Activated CD8-positive, alpha-beta memory T cell treated with anti-CD3 and anti-CD28 coated beads, Interleukin-2, amount 50 U/mL, for 48 hours (primary cell): ENCODE measurements around the gene ZMYND10.

Source experiments
- DNase-seq: peaks from one replicate; pipeline ENCODE4 v3.0.0-alpha.2; 2020

The ZMYND10 gene

DNA sequence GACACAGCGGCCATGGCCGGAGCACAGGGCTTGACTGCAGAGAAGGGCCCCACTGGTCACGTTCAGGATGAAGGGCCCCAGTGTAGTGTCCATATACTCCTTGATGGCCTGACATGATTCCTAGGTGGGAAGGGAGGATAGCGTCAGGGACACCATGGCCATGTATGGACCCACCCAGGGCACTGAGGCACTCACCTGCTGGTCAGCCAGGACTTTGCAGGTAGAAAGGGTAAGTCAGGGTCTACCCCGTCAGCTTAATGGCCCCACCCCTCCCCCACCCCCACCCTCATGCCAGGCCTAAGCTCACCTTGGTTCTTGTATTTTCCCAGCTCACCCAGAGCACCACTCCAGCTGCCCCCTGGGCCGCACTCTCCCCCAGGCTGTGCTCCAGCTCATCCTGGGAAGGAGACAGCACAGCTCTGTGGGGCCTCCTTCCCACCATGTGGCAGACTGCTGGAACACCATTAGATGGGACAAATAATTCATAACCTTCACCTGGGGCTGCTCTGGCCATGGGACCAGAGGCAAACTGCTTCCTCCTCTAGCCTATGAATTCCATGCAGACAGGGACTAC, 44.8 kb downstream of the ZMYND10 start:
- no peak for DNase-seq

GRCh38 chr3:50299929-50300680, 45.4 kb downstream of the ZMYND10 start:
- no peak for DNase-seq

GRCh38 chr3:50299638-50299928, 45.9 kb downstream of the ZMYND10 start:
- no peak for DNase-seq

- peak; percentile 98 for DNase-seq
Measured at GRCh38 chr3:50298836-50299637, 46.5 kb downstream of the ZMYND10 start, which contains the start of the genes HYAL3 and NAA80. Gene HYAL3, minus strand, starts transcription at chr3:50299405. Its CDS starts 3,803 bp downstream, at chr3:50295602. Gene NAA80, minus strand, starts transcription at chr3:50299405. Its CDS starts 1,942 bp downstream, at chr3:50297463.

DNA sequence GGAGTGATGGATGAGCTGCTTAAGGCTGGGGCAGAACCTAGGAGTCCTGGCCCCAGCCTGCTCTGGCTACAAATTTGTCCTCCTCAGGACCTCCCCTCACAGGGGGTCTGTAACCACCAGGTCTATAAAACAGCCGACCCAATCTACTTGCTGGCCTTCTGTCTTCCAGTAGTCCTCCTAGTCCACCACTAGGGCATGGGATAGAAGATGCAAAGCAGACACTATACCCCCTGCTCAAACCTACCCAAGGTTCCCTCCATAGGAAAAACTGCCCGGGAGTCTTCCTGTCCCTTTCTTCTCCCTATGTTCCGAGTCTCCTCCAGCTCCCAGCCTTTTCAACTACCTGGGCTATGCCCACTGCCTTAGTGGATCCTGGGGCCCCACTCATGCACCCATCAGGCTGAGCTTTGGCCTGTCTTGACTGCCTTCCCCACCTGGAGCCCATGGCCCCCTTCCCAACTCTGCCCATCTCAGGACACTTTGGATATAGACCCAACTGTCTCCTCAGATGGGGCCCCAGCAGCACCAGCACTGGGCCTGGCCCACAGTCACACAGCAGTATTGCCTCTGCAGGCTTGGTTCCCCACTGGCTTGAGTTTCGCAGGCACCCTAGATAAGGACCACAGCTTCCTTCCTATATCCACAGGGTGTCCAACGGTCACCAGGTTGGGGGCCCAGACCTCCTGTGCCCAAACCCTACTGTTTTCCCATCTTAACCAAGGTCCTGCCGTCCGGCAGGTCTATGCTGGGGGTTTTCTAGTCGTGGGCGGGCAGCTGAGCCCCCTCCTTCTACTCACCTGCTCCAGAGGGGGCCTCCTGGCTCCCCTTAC, 47.4 kb downstream of the ZMYND10 start:
- DNase-seq: no peak

GRCh38 chr3:50297384-50297775, 48.2 kb downstream of the ZMYND10 start:
- DNase-seq: no peak

DNA sequence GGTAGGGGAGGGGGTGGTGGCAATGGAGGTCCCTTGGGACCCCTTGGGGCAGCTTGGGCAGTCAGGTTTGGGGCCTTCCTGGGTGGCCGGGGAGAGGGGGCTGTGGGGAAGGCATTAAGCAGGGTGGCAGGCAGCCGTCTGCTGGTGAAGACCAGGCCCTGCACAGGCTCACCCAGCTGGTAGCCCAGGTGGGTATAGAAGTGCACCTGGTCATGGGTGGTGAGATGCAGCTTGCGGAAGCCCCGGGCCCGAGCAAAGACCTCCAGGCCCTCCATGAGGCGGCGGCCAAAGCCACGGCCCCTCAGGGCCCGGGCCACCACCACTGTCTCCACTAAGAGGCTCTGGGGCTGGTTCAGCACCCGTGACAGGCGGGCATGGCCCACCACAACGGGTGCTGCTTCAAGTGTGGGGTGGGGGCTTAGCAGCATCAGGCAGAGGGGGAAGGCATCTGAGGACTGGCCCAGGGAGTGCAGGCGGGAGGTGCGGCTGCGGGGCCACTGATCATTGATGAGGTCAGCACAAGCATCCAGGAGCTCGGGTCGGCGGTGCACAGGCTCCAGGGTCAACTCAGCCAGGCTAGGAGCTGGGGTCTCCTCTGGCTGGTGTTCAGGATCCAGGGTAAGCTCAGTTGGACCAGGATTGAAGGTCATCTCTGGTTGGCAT, 48.7 kb downstream of the ZMYND10 start:
- no peak for DNase-seq

- DNase-seq: no peak
Measured at GRCh38 chr3:50295553-50296431, 49.7 kb downstream of the ZMYND10 start.

- DNase-seq: no peak
Measured at GRCh38 chr3:50294492-50295403, 50.8 kb downstream of the ZMYND10 start.

GRCh38 chr3:50294089-50294488, 51.4 kb downstream of the ZMYND10 start:
- DNase-seq: no peak

GRCh38 chr3:50293079-50293801, 52.3 kb downstream of the ZMYND10 start:
- DNase-seq: no peak

DNA sequence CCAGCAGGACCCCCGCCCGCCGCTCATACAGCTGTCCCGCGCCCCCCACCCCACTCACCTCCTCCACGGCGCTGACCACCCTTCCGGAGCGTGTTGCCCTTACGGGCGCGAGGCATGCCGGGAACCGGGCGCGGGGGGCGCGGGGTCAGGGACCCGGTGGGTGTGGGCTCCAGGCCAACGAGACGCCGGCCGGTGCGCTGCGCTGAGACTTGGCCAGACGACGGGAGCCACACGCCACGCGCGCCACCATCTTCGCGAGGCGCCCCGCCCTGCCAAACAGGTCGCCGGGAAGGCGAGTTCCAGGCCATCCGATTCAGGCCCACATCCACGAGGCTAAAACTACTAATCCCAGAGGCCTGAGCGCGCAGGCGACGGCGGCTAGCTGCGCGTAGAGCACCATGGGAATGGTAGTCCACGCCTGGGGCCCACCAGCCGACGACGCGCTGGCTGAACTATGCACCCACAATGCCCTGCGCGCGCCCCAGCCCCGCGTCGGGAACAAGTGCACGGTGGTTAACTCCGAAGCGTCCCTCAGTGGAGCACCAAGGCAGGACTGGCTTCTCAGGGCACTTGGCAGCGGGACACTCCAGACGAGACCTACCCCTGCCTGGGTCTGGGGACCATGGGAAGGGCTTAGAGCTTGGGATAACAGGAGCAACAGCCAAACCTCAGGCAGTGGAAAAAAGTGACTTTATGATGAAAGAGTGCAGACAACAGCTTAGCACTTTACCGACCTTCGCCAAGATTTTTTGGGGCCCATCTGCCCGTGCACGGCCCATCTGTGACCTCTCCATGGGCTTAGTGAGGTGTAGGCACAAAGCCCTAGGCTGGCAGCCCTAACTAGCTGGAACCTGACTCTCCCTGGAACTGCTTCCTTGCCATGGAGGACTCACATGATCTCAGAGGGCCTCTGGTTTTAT, 53.1 kb downstream of the ZMYND10 start, which contains the start of gene IFRD2:
Gene IFRD2 (minus strand): TSS at position 271 of the 920 bp plus-strand sequence. CDS start 155 bp downstream, at position 116.
- DNase-seq: peak; percentile 95
